NCI-H128 (cell line): ENCODE results near the gene CAPN2.
"Not testable (repeated sequence)": the region's sequence is repeated elsewhere in the genome, so short reads cannot be mapped to it uniquely, and the experiment has no call there.

Source experiments
- DNase-seq: peaks from one replicate; lab custom pipeline; 2025; ENCODE audit not compliant: unreplicated experiment; lab: John Stamatoyannopoulos, UW

Gene CAPN2

DNA sequence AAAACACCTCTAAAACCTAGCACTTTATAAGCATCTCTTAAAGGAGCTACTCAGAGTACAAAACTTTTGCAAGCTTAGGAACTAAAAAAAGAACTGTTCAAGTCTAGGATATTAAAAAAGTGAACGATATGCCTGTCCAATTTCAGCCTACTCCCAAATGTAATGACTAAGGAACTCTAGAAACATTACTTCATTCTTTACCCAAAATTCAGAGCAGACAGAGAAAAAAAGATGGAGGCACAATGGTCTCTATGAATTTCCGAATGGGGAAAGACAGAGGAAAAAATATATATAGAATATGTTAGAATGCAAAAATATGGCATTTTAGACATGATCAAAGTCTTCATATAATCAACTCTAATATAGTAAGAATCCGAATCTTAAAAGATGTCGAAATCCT is 72.2 kb downstream of the CAPN2 start:
- no peak for DNase-seq

DNA sequence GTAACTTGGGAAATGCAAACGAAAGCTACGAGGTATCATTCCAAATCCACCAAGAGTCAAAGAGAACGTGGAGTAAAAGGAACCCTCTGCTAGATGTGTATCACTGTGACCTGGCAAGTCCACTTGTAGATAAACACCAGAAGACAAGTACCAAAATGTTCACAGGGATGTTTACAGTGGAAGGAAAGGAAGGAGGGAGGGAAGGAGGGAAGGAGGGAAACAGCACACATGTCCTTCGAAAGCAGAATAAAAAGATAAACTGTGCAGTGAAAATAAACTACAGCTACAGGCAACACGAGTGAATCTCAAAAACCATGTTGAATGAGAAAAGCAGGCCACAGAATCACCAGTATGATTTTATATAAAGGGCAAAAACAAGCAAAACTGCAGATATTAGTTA is 73.5 kb downstream of the CAPN2 start:
- no peak for DNase-seq

DNA sequence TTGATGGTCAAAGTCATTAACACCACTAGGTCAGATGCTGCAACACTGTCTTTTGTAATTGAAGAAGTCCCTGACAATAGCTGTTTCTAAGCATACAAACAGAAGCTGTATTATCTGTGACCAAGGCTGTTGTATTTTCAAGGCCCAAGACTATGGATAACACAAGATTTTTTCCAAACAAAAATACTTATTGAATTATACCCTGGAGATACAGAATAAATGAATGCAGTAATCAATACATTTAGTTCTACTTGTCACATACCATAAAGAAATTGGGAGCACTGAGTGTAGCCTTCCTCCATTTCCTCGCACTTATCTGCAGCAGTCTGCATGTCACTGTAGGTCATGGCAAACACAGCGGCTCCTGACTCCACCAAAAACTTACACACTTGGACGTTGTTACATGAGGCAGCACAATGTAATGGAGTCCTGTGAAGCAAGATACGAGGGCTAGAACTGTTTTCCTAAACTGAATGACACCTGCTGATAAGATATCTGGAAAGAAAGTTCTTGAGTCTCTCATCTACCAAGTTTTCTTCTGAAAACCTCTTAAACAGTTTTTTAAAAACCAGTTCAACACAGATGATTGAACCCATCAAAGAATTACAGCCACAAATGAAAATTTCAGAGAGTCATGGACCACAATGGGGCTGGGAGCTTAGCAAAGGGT is 76.5 kb downstream of the CAPN2 start:
- no peak for DNase-seq

DNA sequence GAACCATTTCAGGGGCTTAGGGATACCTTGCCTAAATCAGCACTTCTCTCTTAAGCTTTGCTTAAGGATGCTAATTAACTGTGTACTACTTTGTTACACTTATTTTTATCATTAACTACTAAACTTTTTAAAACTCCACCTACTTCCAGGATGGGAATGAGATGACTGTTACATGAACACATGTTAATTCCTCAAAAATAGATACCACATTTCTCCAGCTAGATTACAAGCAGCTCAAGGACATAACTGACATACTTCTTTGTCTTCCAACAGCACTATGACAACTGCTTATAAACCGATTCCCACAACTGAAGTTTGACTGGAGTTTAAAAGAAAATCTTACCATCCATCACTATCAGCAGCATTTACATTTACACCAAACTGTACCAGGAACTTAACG is 79.7 kb downstream of the CAPN2 start:
- DNase-seq: no peak

DNA sequence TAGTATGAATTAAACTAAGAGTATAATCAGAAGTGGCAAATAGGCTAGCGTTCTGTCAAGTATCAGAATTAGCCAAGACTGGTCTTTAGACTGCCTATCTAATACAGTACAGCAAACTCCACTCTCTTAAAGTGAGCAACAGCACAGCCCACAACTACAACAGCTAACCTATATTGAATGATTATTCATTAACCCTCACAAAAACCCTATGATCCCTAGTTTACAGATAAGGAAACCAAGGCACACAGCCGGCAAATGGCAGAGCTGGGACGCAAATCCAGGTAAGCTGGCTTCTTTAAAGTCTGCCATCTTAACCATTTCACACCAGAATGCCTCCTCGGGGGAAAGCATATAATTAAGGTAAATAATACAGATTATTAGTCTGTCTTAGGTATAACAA is 81.4 kb downstream of the CAPN2 start:
- no peak for DNase-seq

DNA sequence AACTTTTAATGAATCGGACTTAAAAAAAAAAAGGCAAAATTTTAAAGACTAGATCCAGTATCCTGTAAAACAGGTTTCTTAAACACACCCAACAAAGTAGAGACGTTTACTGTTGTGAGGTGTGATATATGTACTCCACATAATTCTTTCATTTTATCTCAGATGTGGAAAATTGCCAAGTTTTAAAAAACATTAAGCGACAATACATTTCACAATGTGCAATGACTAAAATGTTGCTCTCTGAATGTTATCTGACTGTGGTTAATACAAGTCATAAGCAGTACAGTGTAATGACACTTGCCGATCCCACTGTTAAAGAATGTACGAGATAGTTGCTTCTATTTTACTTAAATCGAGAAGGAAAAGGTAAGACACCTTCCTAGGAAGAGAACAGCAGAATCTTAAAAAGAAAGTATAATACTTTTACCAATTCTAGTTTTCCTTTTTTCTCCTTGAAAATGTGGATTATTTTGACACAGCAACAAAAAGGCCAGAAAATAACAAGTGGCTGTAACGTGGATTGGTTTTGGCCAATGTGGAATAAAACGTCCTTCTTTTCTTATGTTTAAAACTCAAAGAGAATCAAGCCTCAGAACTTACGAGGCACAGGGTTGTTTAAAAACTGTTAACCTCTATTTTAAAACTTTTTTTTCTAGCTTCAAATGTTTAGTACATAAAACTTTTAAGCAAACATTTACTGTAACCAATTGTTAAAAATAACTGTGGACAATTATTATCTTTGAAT is 82.0 kb downstream of the CAPN2 start:
- no peak for DNase-seq

DNA sequence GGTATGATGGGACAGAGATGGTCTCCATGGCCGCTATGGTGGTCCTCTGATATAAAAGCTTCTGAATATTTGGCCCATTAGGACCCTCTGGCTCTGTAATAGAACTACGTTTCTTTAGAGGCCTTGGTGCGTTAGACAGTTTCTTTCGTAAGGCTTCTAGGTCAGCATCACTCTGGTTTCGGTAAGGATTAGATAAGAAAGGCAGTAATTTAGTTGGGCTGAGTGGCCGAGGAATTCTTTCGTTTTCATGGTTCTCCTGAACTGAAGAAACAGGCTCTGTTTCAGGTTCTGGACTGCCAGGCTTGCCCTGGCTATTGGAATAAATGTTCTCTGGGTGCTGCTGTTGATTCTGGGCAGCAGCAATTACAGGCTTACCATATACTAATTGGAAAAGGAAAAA is 83.9 kb downstream of the CAPN2 start:
- DNase-seq: no peak

DNA sequence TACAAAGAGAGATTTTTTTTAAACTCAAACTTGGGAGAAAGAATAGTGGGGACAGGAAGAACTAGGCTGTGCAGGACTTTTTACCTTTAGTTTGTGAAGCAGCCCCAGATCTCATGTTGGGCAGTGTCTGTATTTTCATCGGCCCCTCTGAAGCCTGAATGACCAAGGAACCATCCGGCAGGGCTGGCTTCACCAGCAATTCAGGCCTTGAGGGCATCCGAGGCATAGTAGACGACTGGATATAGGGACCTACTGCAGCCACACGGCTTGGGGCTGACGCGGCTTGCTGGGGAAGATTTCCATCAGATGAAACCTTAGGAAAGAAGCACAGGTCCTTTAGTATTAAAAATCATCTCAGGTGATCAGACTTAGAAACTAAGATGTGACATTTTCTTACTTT is 89.7 kb downstream of the CAPN2 start:
- no peak for DNase-seq

DNA sequence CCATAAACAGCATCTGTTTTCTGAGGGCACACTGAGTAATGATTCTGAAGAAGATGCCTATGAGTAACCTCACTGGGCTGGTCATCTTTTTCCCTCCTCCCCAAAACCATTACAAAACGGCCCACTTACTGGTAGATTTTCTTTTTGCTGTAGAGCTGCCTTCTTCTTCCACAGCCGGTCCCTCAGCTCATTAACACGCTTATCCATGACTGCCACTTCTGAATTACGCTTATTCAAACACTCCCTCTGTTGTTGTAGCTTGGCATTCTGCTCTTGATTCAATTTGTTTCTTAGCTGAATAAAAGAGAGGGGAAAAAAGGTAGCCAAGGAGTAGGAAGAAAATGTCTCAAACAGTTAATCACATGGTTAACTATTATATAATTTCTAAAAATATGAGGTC is 90.3 kb downstream of the CAPN2 start:
- DNase-seq: no peak

DNA sequence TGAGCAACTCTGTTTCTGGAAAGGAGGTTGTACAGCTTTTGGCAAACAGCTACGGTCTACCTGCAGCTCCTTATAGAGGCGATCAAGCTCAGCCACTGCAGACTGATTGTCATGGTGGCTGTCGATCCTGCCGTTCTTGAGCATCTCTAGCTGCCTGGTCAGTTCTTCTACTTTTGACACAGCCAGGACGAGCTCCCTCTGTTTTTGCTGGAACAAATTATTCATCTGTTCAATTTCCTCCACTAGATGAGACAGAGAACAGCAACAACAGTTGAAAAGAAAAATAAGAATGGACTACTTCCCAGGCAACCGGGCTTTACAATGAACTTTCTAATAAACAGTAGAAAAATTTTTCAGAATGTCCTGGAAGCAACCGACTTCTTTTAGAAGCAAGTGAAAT is 90.9 kb downstream of the CAPN2 start:
- no peak for DNase-seq

DNA sequence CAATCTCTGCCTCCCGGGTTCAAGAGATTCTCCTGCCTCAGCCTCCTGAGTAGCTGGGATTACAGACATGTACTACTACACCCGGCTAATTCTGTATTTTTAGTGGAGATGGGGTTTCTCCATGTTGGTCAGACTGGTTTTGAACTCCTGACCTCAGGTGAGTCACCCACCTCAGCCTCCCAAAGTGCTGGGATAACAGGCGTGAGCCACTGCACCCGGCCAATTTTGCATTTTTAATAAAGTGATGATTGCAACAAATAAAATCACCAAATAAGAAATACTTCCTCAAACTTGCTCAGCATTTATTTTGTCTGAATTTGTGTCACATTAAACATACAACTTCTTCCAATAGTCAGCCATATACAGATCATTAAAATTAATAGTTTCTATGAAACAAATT is 97.6 kb downstream of the CAPN2 start:
- not testable (repeated sequence) for DNase-seq

DNA sequence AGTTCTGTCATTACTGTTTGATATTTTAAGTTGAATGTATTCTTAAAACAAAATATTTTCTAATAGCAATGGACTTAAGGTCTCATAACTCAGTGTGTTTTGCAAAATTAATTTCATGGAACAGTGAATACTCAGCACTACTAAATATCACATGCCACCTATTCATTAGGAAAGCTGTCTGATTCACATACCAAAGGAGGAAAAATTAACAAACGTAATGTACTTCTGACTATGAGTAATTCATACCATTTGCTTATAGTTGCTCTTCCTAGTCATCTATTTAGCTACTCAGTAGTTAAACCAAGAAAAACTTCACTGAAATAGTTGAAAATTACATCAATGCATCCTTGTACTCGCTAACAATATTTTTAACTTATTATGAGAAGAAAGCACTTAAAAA is 98.2 kb downstream of the CAPN2 start:
- no peak for DNase-seq

DNA sequence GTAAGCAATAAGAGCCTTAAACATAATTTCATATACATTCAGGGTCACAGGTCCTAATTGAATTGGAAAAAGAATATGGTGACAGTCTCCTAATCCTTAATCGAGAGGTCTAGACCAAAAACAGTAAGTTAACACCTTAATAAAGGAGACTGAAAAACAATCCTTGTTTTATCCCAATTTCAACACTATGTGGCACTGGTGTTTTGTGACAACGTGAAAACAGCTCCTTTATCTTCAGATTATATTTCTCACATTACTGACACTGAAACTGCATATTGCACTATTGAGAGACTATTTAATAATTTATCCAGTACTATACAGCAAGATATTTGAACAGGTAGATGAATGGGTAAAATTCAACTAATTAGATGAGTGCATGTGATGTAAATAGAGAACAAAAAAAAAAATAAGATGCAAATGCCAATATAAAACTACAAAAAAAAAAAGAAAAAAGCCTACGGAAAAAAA is 99.3 kb downstream of the CAPN2 start:
- DNase-seq: no peak

DNA sequence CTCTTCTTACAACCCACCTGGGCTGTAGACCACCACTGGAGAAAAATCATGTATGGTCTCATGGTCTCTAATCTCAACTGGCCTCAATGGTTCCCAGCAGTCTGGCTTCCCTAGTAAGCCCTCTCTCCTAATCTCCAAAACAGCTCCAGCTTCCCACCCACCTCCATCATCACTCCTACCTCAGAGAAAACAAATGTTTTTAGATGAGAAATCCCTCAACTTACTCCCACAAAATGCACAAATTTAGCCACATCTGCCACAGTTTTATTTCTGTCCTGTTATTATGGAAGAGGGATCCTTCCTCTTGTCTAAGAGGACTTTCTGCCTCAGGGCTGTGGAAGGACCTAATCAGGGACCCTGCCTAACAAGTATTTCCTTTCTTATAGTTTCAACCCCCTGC is 101.3 kb downstream of the CAPN2 start:
- DNase-seq: no peak

DNA sequence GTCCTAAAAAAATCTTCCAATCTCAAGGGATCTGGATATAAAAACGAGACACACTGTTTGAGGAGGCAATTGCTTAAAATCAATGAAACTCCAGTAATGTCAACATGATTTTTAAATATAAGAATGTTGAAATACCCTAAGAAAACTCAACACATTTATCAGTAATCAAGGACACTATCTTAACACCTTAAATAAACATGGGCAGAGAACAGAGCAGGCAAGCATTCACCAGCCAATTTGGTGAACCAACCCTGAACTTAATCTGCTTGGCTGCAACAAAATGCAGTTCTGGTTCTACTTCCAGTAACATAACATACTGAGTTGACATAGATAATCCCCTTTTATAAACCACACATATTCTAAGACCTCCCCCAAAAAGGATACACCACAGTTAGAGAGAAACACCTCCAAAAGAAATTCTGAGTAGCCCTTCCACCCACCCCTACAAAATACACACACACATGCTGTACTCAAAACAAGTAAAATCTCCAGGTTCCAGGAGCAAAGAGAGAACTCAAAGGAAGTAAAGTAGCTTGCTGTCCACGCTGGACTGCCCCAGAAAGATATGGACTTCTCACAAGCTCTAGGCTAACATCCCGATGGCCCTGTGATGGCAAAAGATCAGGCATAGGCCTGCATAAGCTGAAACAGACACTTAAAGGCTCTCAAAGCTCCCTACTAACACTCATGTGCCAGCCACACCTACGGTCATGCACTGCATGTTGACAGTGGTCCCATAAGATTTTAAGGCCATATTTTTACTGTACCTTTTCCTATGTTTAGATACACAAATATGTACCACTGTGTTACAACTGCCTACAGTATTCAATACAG is 102.9 kb downstream of the CAPN2 start:
- DNase-seq: no peak

DNA sequence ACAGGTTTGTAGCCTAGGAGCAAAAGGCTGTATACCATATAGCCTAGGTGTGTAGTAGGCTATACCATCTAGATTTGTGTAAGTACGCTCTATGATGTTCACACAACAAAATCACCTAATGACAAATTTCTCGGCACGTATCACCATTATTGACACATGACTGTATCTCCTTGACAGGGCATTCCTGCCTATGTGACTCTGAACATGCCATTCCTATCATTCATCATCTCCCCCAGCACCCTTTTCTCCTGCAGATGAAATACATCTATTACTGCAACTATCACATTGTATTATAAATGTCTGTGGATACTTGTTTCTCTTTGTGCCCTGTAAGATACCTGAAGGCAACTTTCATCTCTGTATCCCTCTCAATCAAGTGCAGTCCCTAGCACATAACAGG is 103.5 kb downstream of the CAPN2 start:
- DNase-seq: no peak

DNA sequence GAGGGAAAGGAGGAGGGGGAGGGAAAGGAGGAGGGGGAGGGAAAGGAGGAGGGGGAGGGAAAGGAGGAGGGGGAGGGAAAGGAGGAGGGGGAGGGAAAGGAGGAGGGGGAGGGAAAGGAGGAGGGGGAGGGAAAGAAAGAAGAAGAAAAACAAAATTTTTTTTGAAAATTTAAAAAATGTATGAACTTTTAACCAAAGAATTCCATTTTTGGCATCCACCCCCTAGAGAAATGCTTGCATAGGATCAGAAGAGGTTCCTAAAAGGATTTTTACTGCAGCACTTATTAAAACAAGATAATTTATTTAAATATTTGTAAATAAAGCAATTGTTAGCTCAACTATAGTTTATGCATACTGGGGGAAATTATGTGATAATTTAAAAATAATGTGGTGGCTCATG is 104.9 kb downstream of the CAPN2 start:
- DNase-seq: not testable (repeated sequence)

DNA sequence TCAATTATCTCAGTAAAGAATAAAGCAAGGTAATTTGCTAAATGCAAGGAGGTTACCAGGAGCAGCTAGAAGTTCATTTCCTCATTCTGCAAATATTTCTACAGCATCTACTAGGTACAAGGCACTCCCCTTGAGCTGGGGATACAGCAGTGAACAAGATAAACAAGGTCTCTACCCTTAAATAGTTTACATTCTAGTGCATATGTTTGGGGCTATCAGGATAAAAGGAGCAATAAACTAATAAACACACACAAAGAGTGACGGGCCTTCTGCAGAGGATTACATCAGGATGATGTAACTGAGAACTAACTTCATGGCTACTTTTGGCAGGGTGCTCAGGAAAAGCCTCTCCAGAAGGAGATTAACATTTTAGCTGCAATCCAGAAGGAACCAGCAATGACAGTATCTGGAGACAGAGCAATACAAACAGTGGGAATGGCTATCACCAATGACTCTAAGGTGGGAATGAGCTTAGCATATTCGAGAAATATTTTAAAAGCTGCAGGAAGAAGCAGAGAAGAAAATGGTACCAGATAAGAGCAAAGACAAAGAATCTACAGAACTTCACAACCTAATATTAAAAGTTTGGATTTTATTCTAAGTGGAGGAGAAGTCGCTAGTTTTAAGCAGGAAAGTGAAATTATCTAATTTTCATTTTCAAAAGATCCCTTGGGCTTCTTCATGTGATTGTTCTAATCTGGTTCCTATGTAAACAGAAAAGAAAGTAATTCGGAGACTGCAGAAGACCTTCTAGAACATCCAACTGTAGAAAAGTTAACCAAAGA is 107.6 kb downstream of the CAPN2 start:
- no peak for DNase-seq

DNA sequence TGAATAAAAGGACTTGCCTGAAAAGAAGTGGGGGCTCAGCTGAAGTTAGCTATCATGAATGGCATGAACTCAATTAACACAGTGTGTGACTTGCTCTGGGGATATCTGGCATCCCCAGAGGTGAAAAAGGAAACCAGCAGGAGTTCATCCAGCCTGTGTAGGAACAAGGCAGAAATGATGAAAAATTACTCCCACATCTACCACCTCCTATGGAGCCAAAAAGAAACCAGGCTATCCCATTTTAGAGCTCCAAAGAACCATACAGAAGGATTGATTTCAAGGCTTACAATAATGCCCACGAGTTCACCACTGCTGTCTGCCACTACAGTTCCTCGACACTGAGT is 108.1 kb downstream of the CAPN2 start:
- DNase-seq: no peak

DNA sequence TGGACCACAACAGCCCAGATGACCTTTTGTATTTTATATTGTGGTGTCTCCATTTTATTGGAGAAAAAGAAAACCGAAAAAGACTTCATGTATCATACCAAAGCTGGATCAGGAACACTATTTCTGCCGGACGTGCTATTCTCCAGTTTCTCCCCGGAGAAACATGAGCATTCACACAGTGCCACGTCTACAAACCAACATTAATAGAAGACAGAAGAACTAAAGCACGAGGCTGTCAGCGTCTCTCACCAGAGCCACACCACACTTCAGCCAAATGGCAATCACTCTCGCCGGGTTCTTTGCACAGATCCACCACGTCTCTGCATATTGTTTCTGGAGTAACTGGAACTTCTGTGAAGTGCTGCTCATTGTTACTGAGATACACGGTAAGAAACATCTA is 108.6 kb downstream of the CAPN2 start:
- DNase-seq: no peak

DNA sequence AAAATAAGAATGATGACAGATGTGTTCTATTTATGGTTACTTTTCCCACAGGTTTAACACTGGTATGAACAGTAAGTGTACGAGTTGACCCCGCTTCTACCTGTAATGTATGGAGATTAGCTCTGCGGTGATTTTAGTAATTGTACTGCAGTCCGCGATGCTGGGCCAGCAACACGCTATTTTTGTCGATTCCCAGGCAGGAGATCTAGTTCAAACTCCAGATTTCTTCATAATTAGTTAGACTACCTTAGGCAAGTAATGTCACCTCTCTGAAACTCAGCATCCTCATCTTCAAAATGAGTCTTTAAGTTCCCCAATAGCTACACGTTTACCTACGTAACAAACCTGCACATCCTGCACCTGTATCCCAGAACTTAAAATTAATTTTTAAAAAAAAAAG is 111.9 kb downstream of the CAPN2 start:
- no peak for DNase-seq
